K562 (cell line): ENCODE results near the gene PRM2.

ENCODE experiments used
- NCOA4 ChIP-seq: fragments of 450-650 bp; IDR thresholded peaks from 2 replicates; pipeline ENCODE4 v1.6.1; 2018; ENCODE audit warnings: mild to moderate bottlenecking; ENCODE audit not compliant: partially characterized antibody
- PTBP1 ChIP-seq: fragments of 200-400 bp; formaldehyde crosslinking; IDR thresholded peaks from 2 replicates; pipeline ENCODE4 v1.6.1; 2017; ENCODE audit warnings: low read depth, low read length
- ZNF133 ChIP-seq: fragments of 250-450 bp; sonication (Bioruptor Pico); IDR thresholded peaks from 2 replicates; pipeline ENCODE4 v1.4.0; 2020; ENCODE audit warnings: mild to moderate bottlenecking

DNA sequence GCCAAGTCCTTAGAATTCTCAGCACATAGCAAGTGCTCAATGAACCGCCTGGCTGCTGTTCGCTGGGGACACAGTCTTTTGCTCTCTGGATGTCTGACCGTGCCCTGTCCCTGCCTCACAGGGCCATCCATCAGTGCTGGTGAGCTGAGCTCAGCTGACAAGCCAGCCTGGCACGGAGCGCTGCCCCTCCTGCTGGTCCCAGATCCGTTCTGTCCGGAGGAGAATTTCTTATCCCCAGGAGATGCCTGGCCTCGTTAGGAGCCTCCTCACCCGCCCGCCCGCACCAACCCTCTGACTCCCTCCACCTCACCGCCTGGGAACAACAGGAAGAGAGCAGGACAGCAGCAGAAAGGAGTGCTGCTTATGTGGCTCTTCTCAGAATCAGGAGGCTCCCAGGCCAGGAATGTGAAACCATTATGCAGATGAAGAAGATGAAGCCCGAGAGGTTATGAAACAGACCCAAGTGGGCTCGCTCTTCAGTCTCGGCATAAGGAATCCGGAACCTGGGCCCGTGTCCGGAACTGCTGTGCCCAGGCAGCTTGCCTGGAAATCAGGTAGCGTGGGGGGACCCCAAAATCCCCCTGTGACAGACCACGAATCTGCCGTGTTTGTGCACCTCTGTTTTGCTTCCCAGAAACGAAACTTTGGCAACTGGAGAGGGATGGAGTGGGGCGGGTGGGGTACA is 40.2 kb upstream of the PRM2 start:
- TF ChIP-seq ZNF133 (CRISPR knock-in tag): no peak
- TF ChIP-seq NCOA4: no peak
- TF ChIP-seq PTBP1: no peak
